Measurements from ENCODE around the gene BACH2.

DNA sequence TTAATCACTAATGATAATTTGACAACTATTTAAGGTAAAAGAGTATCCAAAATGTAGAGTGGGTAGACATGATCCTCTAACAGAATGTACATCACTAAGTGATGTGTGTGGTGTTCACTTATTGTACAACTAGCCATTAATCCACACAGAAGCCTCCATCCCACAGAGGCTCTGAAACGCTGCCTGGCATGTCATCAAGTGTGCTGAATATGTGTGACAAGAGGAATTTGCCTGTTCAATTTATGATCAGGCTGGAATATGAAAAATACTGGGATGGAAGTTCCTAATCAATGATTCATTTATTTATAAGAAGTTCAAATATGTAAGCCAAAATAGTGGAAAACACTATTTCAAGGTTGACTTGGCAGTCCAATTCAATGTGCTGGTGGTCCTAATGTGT lies 72.4 kb downstream of the BACH2 start:
- TF ChIP-seq, protein P1, sequence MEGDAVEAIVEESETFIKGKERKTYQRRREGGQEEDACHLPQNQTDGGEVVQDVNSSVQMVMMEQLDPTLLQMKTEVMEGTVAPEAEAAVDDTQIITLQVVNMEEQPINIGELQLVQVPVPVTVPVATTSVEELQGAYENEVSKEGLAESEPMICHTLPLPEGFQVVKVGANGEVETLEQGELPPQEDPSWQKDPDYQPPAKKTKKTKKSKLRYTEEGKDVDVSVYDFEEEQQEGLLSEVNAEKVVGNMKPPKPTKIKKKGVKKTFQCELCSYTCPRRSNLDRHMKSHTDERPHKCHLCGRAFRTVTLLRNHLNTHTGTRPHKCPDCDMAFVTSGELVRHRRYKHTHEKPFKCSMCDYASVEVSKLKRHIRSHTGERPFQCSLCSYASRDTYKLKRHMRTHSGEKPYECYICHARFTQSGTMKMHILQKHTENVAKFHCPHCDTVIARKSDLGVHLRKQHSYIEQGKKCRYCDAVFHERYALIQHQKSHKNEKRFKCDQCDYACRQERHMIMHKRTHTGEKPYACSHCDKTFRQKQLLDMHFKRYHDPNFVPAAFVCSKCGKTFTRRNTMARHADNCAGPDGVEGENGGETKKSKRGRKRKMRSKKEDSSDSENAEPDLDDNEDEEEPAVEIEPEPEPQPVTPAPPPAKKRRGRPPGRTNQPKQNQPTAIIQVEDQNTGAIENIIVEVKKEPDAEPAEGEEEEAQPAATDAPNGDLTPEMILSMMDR (IDR thresholded peaks at IDR 0.05): no peak
- TF ChIP-seq EP300 (IDR thresholded peaks at IDR 0.05): no peak

Data from stomach (tissue), 4 donors.